A549 (cell line): Measurements from ENCODE around the gene KRTAP25-1. TPM values are rescaled to one million over a fixed set of nuclear protein-coding genes. Genes with fewer than 3 reads are reported as not detected.

Experiments
- ATAC-seq, 2 experiments: fragments of 200-7000 bp in 1 of 2; fragments of >200 bp in 1 of 2; cut with Nextera tagmentation in 1 of 2; cut with Tn5 transposase in 1 of 2; 3 replicates each; pipeline versions ENCODE4 v1.8.0 to v1.9.1; 2018 to 2020; ENCODE audit warnings: mild to moderate bottlenecking in 1 of 2, moderate library complexity in 1 of 2
- CTCF ChIA-PET: fragments of 300-600 bp; sonication (Branson Sonifier 250); formaldehyde crosslinking; extraction: SDS; loops from one replicate; lab custom pipeline; 2021; ENCODE audit warnings: antibody characterized with exemption, inconsistent platforms; lab: Yijun Ruan, JAX
- POLR2A ChIA-PET: fragments of 350-600 bp; formaldehyde crosslinking; extraction: SDS; loops from one replicate; lab custom pipeline; 2021; ENCODE audit warnings: antibody characterized with exemption, inconsistent platforms; lab: Yijun Ruan, JAX
- DNase-seq, 2 experiments: peaks; one replicate each; pipeline versions ENCODE4 v3.0.0 to v3.0.0-alpha.2; 2011 to 2016; ENCODE audit warnings: low read depth in 1 of 2, low spot score in 1 of 2
- FAIRE-seq: peaks from 2 replicates; lab custom pipeline; 2011; peaks lifted over from hg19 to GRCh38; lab: Jason Lieb, UNC
- H3K27ac ChIP-seq, 2 experiments: fragments of >200 bp; sonication (Bioruptor Twin); formaldehyde crosslinking; 3 replicates each; pipeline ENCODE4 v1.5.1; 2016 to 2017
- H3K4me1 ChIP-seq: fragments of >200 bp; sonication (Bioruptor Twin); formaldehyde crosslinking; 3 replicates; pipeline ENCODE4 v1.6.1; 2016
- H3K4me2 ChIP-seq: fragments of >200 bp; sonication (Bioruptor Twin); formaldehyde crosslinking; 3 replicates; pipeline ENCODE4 v1.6.1; 2016
- H3K4me3 ChIP-seq: fragments of >200 bp; sonication (Bioruptor Twin); formaldehyde crosslinking; 3 replicates; pipeline ENCODE4 v1.5.1; 2016
- H3K9me3 ChIP-seq: fragments of >200 bp; sonication (Bioruptor Twin); formaldehyde crosslinking; 3 replicates; pipeline ENCODE4 v1.6.1; 2016
- ATOH8 ChIP-seq: fragments of 250-450 bp; sonication (Bioruptor Pico); IDR thresholded peaks from 2 replicates; pipeline ENCODE4 v1.5.0; 2020; ENCODE audit warnings: low read depth, mild to moderate bottlenecking, moderate library complexity
- CBX2 ChIP-seq: fragments of 200-600 bp; sonication (generic); IDR thresholded peaks from 2 replicates; pipeline ENCODE4 v1.6.1; 2016; ENCODE audit warnings: low read depth, mild to moderate bottlenecking, borderline replicate concordance
- CEBPB ChIP-seq, 2 experiments: fragments of >200 bp in 1 of 2; sonication (Bioruptor Twin) in 1 of 2; formaldehyde crosslinking in 1 of 2; IDR thresholded peaks; 2 replicates each; pipeline ENCODE4 v1.6.1; 2012 to 2016
- ESRRA ChIP-seq: fragments of 150-350 bp; IDR thresholded peaks from 2 replicates; pipeline ENCODE4 v1.6.1; 2014; ENCODE audit warnings: mild to moderate bottlenecking, low read length, borderline replicate concordance
- FOXS1 ChIP-seq: fragments of 250-450 bp; sonication (Bioruptor Pico); IDR thresholded peaks from 2 replicates; pipeline ENCODE4 v1.5.0; 2020; ENCODE audit warnings: mild to moderate bottlenecking, moderate library complexity
- HDAC2 ChIP-seq: fragments of 200-600 bp; sonication (generic); IDR thresholded peaks from 2 replicates; pipeline ENCODE4 v1.6.1; 2016
- HOXA7 ChIP-seq: fragments of 250-450 bp; sonication (Bioruptor Pico); IDR thresholded peaks from 2 replicates; pipeline ENCODE4 v1.5.0; 2020; ENCODE audit warnings: mild to moderate bottlenecking, moderate library complexity
- HOXB5 ChIP-seq: fragments of 250-450 bp; sonication (Bioruptor Pico); IDR thresholded peaks from 2 replicates; pipeline ENCODE4 v1.5.0; 2020; ENCODE audit warnings: mild to moderate bottlenecking, moderate library complexity
- KDM5A ChIP-seq: fragments of 200-600 bp; sonication (generic); IDR thresholded peaks from 2 replicates; pipeline ENCODE4 v1.6.1; 2016; ENCODE audit warnings: antibody characterized with exemption, mild to moderate bottlenecking
- MAFK ChIP-seq: fragments of 450-650 bp; IDR thresholded peaks from 2 replicates; pipeline ENCODE4 v1.6.1; 2014; ENCODE audit not compliant: partially characterized antibody
- MAZ ChIP-seq: fragments of 150-350 bp; IDR thresholded peaks from 2 replicates; pipeline ENCODE4 v1.6.1; 2014; ENCODE audit warnings: antibody characterized with exemption, low read depth, low read length, borderline replicate concordance
- NFE2L2 ChIP-seq: fragments of 150-350 bp; conservative IDR thresholded peaks from 2 replicates; pipeline ENCODE4 v1.6.1; 2014; ENCODE audit warnings: low read length
- NR3C1 ChIP-seq: fragments of >200 bp; sonication (Bioruptor Twin); formaldehyde crosslinking; IDR thresholded peaks from 3 replicates; pipeline ENCODE4 v1.6.1; 2017
- PBX3 ChIP-seq: IDR thresholded peaks from 2 replicates; pipeline ENCODE4 v1.6.1; 2012
- PHF8 ChIP-seq: fragments of 200-600 bp; sonication (generic); IDR thresholded peaks from 2 replicates; pipeline ENCODE4 v1.6.1; 2016; ENCODE audit warnings: low read depth, mild to moderate bottlenecking, antibody characterized with exemption, moderate library complexity, borderline replicate concordance
- RAD21 ChIP-seq, 2 experiments: fragments of >200 bp in 1 of 2; sonication (Bioruptor Twin) in 1 of 2; formaldehyde crosslinking in 1 of 2; IDR thresholded peaks in 1 of 2; conservative IDR thresholded peaks in 1 of 2; 2 replicates in 1 of 2; 3 replicates in 1 of 2; pipeline ENCODE4 v1.6.1; 2012 to 2018; ENCODE audit warnings: inconsistent platforms in 1 of 2
- RFX5 ChIP-seq: fragments of 450-650 bp; IDR thresholded peaks from 2 replicates; pipeline ENCODE4 v1.7.1; 2014; ENCODE audit warnings: antibody characterized with exemption, mild to moderate bottlenecking, moderate library complexity
- SREBF2 ChIP-seq: fragments of 450-650 bp; IDR thresholded peaks from 2 replicates; pipeline ENCODE4 v1.6.1; 2014; ENCODE audit warnings: mild to moderate bottlenecking, moderate library complexity
- TFCP2L1 ChIP-seq: fragments of 250-450 bp; sonication (Bioruptor Pico); IDR thresholded peaks from 2 replicates; pipeline ENCODE4 v1.5.0; 2021; ENCODE audit warnings: mild to moderate bottlenecking
- TP53 ChIP-seq: fragments of 250-450 bp; sonication (Bioruptor Pico); IDR thresholded peaks from 2 replicates; pipeline ENCODE4 v1.5.0; 2021; ENCODE audit warnings: mild to moderate bottlenecking, moderate library complexity
- USF2 ChIP-seq: fragments of 450-650 bp; IDR thresholded peaks from 2 replicates; pipeline ENCODE4 v1.6.1; 2014; ENCODE audit warnings: antibody characterized with exemption
- ZC3H11A ChIP-seq: fragments of 450-650 bp; IDR thresholded peaks from 2 replicates; pipeline ENCODE4 v1.6.1; 2014; ENCODE audit warnings: antibody characterized with exemption, mild to moderate bottlenecking
- ZFP36 ChIP-seq: fragments of 450-650 bp; IDR thresholded peaks from 2 replicates; pipeline ENCODE4 v1.6.1; 2014; ENCODE audit warnings: borderline replicate concordance; ENCODE audit not compliant: partially characterized antibody
- ZNF302 ChIP-seq: fragments of 250-450 bp; sonication (Bioruptor Pico); IDR thresholded peaks from 2 replicates; pipeline ENCODE4 v1.9.0; 2021; ENCODE audit warnings: inconsistent platforms, mild to moderate bottlenecking, moderate library complexity
- WGBS: methylation state at CpG from one replicate; pipeline ENCODE4 v1.1.6; 2017; ENCODE audit errors: missing lambda C conversion rate; 5-methylcytosine and 5-hydroxymethylcytosine counted together
- polyA plus RNA-seq, 4 experiments: library from polyadenylated mRNA; depleted of rRNA in 3 of 4; stranded (reverse); fragments of >200 nt; fragmentation: RNase III in 1 of 4; extraction: RNeasy Plus Mini Kit Qiagen cat#74134 plus additional on column Dnase treatment in 1 of 4; gene quantifications; 2 replicates in 3 of 4; 3 replicates in 1 of 4; pipeline ENCODE4 v1.2.3, GENCODE V29; 2011 to 2017
- TF ChIP-seq, protein P1 (sequence below): fragments of >200 bp; sonication (Bioruptor Twin); formaldehyde crosslinking; IDR thresholded peaks from 3 replicates; pipeline ENCODE4 v1.6.1; 2016
- TF ChIP-seq, protein P2 (sequence below): IDR thresholded peaks from 2 replicates; pipeline ENCODE4 v1.6.1; 2012
- TF ChIP-seq, protein P3 (sequence below): fragments of >200 bp; sonication (Bioruptor Twin); formaldehyde crosslinking; IDR thresholded peaks from 3 replicates; pipeline ENCODE4 v1.5.1; 2016

Gene KRTAP25-1
- polyA plus RNA-seq, 2 of the 4 experiments (the other 2 are of a cell fraction), result not detected

GRCh38 chr21:30329203-30329875, 40.0 kb upstream of the KRTAP25-1 start:
- H3K9me3 ChIP-seq, result no peaks in the 10 kb centered on the region
- no peak overlapping the region for H3K4me3 ChIP-seq
- WGBS, result 15% methylated on average over 4 of the region's 4 CpGs
- H3K27ac ChIP-seq, result no peak overlapping the region
- POLR2A ChIA-PET, result no interaction called here
- DNase-seq, result no peak
- ATAC-seq, result no peak
- FAIRE-seq, result no peak
- no peak for TF ChIP-seq PBX3
- TF ChIP-seq ZFP36, result no peak
- no peak for TF ChIP-seq ZNF302 (CRISPR knock-in tag)
- TF ChIP-seq, protein P1, sequence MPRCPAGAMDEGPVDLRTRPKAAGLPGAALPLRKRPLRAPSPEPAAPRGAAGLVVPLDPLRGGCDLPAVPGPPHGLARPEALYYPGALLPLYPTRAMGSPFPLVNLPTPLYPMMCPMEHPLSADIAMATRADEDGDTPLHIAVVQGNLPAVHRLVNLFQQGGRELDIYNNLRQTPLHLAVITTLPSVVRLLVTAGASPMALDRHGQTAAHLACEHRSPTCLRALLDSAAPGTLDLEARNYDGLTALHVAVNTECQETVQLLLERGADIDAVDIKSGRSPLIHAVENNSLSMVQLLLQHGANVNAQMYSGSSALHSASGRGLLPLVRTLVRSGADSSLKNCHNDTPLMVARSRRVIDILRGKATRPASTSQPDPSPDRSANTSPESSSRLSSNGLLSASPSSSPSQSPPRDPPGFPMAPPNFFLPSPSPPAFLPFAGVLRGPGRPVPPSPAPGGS, result no peak
- TF ChIP-seq HOXB5, result no peak
- TF ChIP-seq, protein P2, sequence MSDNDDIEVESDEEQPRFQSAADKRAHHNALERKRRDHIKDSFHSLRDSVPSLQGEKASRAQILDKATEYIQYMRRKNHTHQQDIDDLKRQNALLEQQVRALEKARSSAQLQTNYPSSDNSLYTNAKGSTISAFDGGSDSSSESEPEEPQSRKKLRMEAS, result no peak
- TF ChIP-seq NFE2L2, result no peak
- TF ChIP-seq RAD21 (conservative IDR thresholded peaks at IDR 0.05 in 1 of 2, IDR thresholded peaks at IDR 0.05 in 1 of 2), result no peak
- CTCF ChIA-PET, result no interaction called here
- H3K4me1 ChIP-seq, result no peaks in the 10 kb centered on the region
- H3K4me2 ChIP-seq, result no peak overlapping the region

- ATAC-seq (no peak), DNase-seq (no peak), FAIRE-seq (no peak)
- CTCF ChIA-PET, result no interaction called here
- Histone ChIP-seq H3K4me1 (no peaks in the 10 kb centered on the region), H3K4me3 (no peak overlapping the region), H3K9me3 (no peaks in the 10 kb centered on the region), H3K4me2 (no peak overlapping the region), H3K27ac (no peak overlapping the region)
- POLR2A ChIA-PET, result no interaction called here
- TF ChIP-seq, protein P3, sequence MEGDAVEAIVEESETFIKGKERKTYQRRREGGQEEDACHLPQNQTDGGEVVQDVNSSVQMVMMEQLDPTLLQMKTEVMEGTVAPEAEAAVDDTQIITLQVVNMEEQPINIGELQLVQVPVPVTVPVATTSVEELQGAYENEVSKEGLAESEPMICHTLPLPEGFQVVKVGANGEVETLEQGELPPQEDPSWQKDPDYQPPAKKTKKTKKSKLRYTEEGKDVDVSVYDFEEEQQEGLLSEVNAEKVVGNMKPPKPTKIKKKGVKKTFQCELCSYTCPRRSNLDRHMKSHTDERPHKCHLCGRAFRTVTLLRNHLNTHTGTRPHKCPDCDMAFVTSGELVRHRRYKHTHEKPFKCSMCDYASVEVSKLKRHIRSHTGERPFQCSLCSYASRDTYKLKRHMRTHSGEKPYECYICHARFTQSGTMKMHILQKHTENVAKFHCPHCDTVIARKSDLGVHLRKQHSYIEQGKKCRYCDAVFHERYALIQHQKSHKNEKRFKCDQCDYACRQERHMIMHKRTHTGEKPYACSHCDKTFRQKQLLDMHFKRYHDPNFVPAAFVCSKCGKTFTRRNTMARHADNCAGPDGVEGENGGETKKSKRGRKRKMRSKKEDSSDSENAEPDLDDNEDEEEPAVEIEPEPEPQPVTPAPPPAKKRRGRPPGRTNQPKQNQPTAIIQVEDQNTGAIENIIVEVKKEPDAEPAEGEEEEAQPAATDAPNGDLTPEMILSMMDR, result no peak
- no peak for TF ChIP-seq TP53 (CRISPR knock-in tag)
- no peak for TF ChIP-seq ESRRA
- no peak for TF ChIP-seq KDM5A
- no peak for TF ChIP-seq CBX2
- TF ChIP-seq USF2, result no peak
Measured at GRCh38 chr21:30326390-30326789, 37.1 kb upstream of the KRTAP25-1 start.

- 36% methylated on average over 2 of the region's 2 CpGs for WGBS
- FAIRE-seq (no peak), ATAC-seq (no peak), DNase-seq (no peak)
- ChIA-PET POLR2A (no interaction called here), CTCF (no interaction called here)
- TF ChIP-seq ATOH8 (CRISPR knock-in tag) (no peak), TFCP2L1 (no peak), ZNF302 (CRISPR knock-in tag) (no peak), HDAC2 (no peak), HOXB5 (no peak), MAFK (no peak), RFX5 (no peak), HOXA7 (CRISPR knock-in tag) (no peak), PHF8 (no peak), SREBF2 (no peak), FOXS1 (CRISPR knock-in tag) (no peak), ZC3H11A (no peak), ESRRA (no peak), MAZ (no peak), NR3C1 (no peak), KDM5A (no peak), CEBPB (IDR thresholded peaks at IDR 0.05) (no peak)
- Histone ChIP-seq H3K4me3 (no peak within 1 kb of the TSS), H3K27ac (no peak within 1 kb of the TSS), H3K4me2 (no peak within 1 kb of the TSS), H3K9me3 (no peaks in the 10 kb centered on the region), H3K4me1 (no peaks in the 10 kb centered on the region)
Measured at GRCh38 chr21:30320215-30320614, 30.9 kb upstream of the KRTAP25-1 start, which contains the start of gene KRTAP26-1. Gene KRTAP26-1, minus strand, starts transcription at chr21:30320315. Its CDS starts 280 bp downstream, at chr21:30320035.
